ENCODE results near the gene MED22.
"Not testable (repeated sequence)": the region's sequence is repeated elsewhere in the genome, so short reads cannot be mapped to it uniquely, and the experiment has no call there.

Gene MED22

GRCh38 chr9:133304158-133304470, 43.8 kb downstream of the MED22 start:
- Histone ChIP-seq H3K9ac (ENCODE audit: low read length) (no peak overlapping the region), H3K4me2 (ENCODE audit: low read depth, low read length, poor library complexity, severe bottlenecking) (no peak overlapping the region), H3K9me2 (replicated peaks; ENCODE audit: insufficient read depth, low read length) (no peaks in the 10 kb centered on the region), H3K36me3 (ENCODE audit: low read length) (no peaks in the 10 kb centered on the region), H3K27me3 (ENCODE audit: low read length) (no peaks in the 10 kb centered on the region), H3K9me3 (ENCODE audit: insufficient read depth, low read length) (no peaks in the 10 kb centered on the region), H3K4me3 (ENCODE audit: insufficient read depth, low read length, poor library complexity, severe bottlenecking) (no peak overlapping the region), H3F3A (ENCODE audit: insufficient read depth) (no peaks in the 10 kb centered on the region), H4K20me1 (ENCODE audit: low read depth, low read length) (no peaks in the 10 kb centered on the region), H2AFZ (ENCODE audit: low read depth, low read length, severe bottlenecking) (no peak overlapping the region), H3K27ac (ENCODE audit: low read depth, low read length) (no peak overlapping the region), H3K79me2 (ENCODE audit: insufficient read depth, low read length) (no peaks in the 10 kb centered on the region)
- no peak for TF ChIP-seq CTCF (IDR thresholded peaks at IDR 0.05; ENCODE audit: insufficient read depth, low read length, poor library complexity, severe bottlenecking)
- no peak for TF ChIP-seq EZH2phosphoT487 (conservative IDR thresholded peaks at IDR 0.05; ENCODE audit: low read length)

- Histone ChIP-seq H3K4me3 (ENCODE audit: insufficient read depth, low read length, poor library complexity, severe bottlenecking) (no peak overlapping the region), H3K27me3 (ENCODE audit: low read length) (no peaks in the 10 kb centered on the region), H3K9me3 (ENCODE audit: insufficient read depth, low read length) (no peaks in the 10 kb centered on the region), H3F3A (ENCODE audit: insufficient read depth) (no peaks in the 10 kb centered on the region), H3K27ac (ENCODE audit: low read depth, low read length) (no peak overlapping the region), H3K9me2 (replicated peaks; ENCODE audit: insufficient read depth, low read length) (no peaks in the 10 kb centered on the region), H4K20me1 (ENCODE audit: low read depth, low read length) (no peaks in the 10 kb centered on the region), H3K36me3 (ENCODE audit: low read length) (no peaks in the 10 kb centered on the region), H3K79me2 (ENCODE audit: insufficient read depth, low read length) (no peaks in the 10 kb centered on the region), H2AFZ (ENCODE audit: low read depth, low read length, severe bottlenecking) (no peak overlapping the region), H3K9ac (ENCODE audit: low read length) (no peak overlapping the region), H3K4me2 (ENCODE audit: low read depth, low read length, poor library complexity, severe bottlenecking) (no peak overlapping the region)
- TF ChIP-seq CTCF (IDR thresholded peaks at IDR 0.05; ENCODE audit: insufficient read depth, low read length, poor library complexity, severe bottlenecking) (no peak), EZH2phosphoT487 (conservative IDR thresholded peaks at IDR 0.05; ENCODE audit: low read length) (no peak)
These were observed 44.4 kb downstream of the MED22 start for GRCh38 chr9:133303266-133304157.

- H2AFZ ChIP-seq (ENCODE audit: low read depth, low read length, severe bottlenecking): no peak overlapping the region
- H3F3A ChIP-seq (ENCODE audit: insufficient read depth): no peaks in the 10 kb centered on the region
- TF ChIP-seq CTCF (IDR thresholded peaks at IDR 0.05; ENCODE audit: insufficient read depth, low read length, poor library complexity, severe bottlenecking): no peak
- TF ChIP-seq EZH2phosphoT487 (conservative IDR thresholded peaks at IDR 0.05; ENCODE audit: low read length): no peak
- H3K9me3 ChIP-seq (ENCODE audit: insufficient read depth, low read length): no peaks in the 10 kb centered on the region
- no peaks in the 10 kb centered on the region for H3K36me3 ChIP-seq (ENCODE audit: low read length)
- no peak overlapping the region for H3K4me2 ChIP-seq (ENCODE audit: low read depth, low read length, poor library complexity, severe bottlenecking)
- H3K27ac ChIP-seq (ENCODE audit: low read depth, low read length): no peak overlapping the region
- H3K79me2 ChIP-seq (ENCODE audit: insufficient read depth, low read length): no peaks in the 10 kb centered on the region
- no peaks in the 10 kb centered on the region for H3K27me3 ChIP-seq (ENCODE audit: low read length)
- H3K9me2 ChIP-seq (replicated peaks; ENCODE audit: insufficient read depth, low read length): no peaks in the 10 kb centered on the region
- H3K4me3 ChIP-seq (ENCODE audit: insufficient read depth, low read length, poor library complexity, severe bottlenecking): no peak overlapping the region
- H3K9ac ChIP-seq (ENCODE audit: low read length): no peak overlapping the region
- no peaks in the 10 kb centered on the region for H4K20me1 ChIP-seq (ENCODE audit: low read depth, low read length)
These were observed 46.4 kb downstream of the MED22 start for GRCh38 chr9:133301253-133302230.

- not testable (repeated sequence) for H3K9ac ChIP-seq (ENCODE audit: low read length); H3K27me3 ChIP-seq (ENCODE audit: low read length); H3K36me3 ChIP-seq (ENCODE audit: low read length); H3K4me2 ChIP-seq (ENCODE audit: low read depth, low read length, poor library complexity, severe bottlenecking); H3K4me3 ChIP-seq (ENCODE audit: insufficient read depth, low read length, poor library complexity, severe bottlenecking); H3K9me2 ChIP-seq (replicated peaks; ENCODE audit: insufficient read depth, low read length); H3K79me2 ChIP-seq (ENCODE audit: insufficient read depth, low read length); H3K9me3 ChIP-seq (ENCODE audit: insufficient read depth, low read length); H3F3A ChIP-seq (ENCODE audit: insufficient read depth); H4K20me1 ChIP-seq (ENCODE audit: low read depth, low read length); H2AFZ ChIP-seq (ENCODE audit: low read depth, low read length, severe bottlenecking); H3K27ac ChIP-seq (ENCODE audit: low read depth, low read length)
These were observed 47.9 kb downstream of the MED22 start for GRCh38 chr9:133299996-133300395.

Data from SU-DHL-6 (cell line).